Ovary (tissue), 3 donors: Measurements from ENCODE around the gene ABCA4.

ENCODE experiments used
- CTCF ChIP-seq, 3 donors: fragments of 450-650 bp in 2 of 3; fragments of 200-600 bp in 1 of 3; IDR thresholded peaks; one replicate each; pipeline versions ENCODE4 v1.5.1 to v1.8.0; 2016 to 2022; ENCODE audit warnings: antibody characterized with exemption in 3 of 3, mild to moderate bottlenecking in 1 of 3
- EP300 ChIP-seq: sonication (generic); formaldehyde crosslinking; IDR thresholded peaks from one replicate; pipeline ENCODE4 v1.6.1; 2017; ENCODE audit warnings: antibody characterized with exemption
- POLR2A ChIP-seq: fragments of 450-650 bp; IDR thresholded peaks from one replicate; pipeline ENCODE4 v1.6.1; 2017; ENCODE audit warnings: antibody characterized with exemption, mild to moderate bottlenecking, moderate library complexity
- donor health status: DM: no; HTN: no; CAD: no.

GRCh38 chr1:94071976-94072375 lies 49.0 kb downstream of the ABCA4 start:
- TF ChIP-seq CTCF (IDR thresholded peaks at IDR 0.05): no peak
- TF ChIP-seq EP300: no peak
- no peak for TF ChIP-seq POLR2A
